GM23338 (cell line): ENCODE results near the gene IKZF3. TPM values are rescaled to one million over a fixed set of nuclear protein-coding genes. Genes with fewer than 3 reads are reported as not detected.

Experiments used
- ATAC-seq: fragments of 200-7000 bp; cut with Tn5 transposase; 3 replicates; pipeline ENCODE4 v1.9.1; 2020
- DNase-seq: peaks from one replicate; pipeline ENCODE4 v3.0.0-alpha.2; 2015; ENCODE audit warnings: low spot score
- H2AFZ ChIP-seq: fragments of 200-600 bp; sonication (generic); 2 replicates; pipeline ENCODE4 v1.8.0; 2016; ENCODE audit warnings: antibody characterized with exemption, mild to moderate bottlenecking, moderate library complexity
- H3F3A ChIP-seq: fragments of 200-600 bp; sonication (generic); replicated peaks from 2 replicates; pipeline ENCODE4 v1.8.0; 2017; ENCODE audit warnings: antibody characterized with exemption, mixed run types, low read depth
- H3K27ac ChIP-seq: fragments of 200-600 bp; sonication (generic); 2 replicates; pipeline ENCODE4 v1.6.1; 2016; ENCODE audit warnings: low read depth
- H3K27me3 ChIP-seq: fragments of 200-600 bp; sonication (generic); 2 replicates; pipeline ENCODE4 v1.8.0; 2016; ENCODE audit warnings: mild to moderate bottlenecking, mixed run types, moderate library complexity; ENCODE audit not compliant: insufficient read depth
- H3K36me3 ChIP-seq: fragments of 200-600 bp; sonication (generic); 2 replicates; pipeline ENCODE4 v1.8.0; 2016; ENCODE audit warnings: mild to moderate bottlenecking; ENCODE audit not compliant: insufficient read depth
- H3K4me1 ChIP-seq: fragments of 200-600 bp; sonication (generic); 2 replicates; pipeline ENCODE4 v1.8.0; 2016; ENCODE audit warnings: mild to moderate bottlenecking, moderate library complexity; ENCODE audit not compliant: insufficient read depth
- H3K4me2 ChIP-seq: fragments of 200-600 bp; sonication (generic); 2 replicates; pipeline ENCODE4 v1.7.1; 2017; ENCODE audit warnings: mixed run types
- H3K4me3 ChIP-seq: fragments of 200-600 bp; sonication (generic); 2 replicates; pipeline ENCODE4 v1.6.1; 2016; ENCODE audit warnings: mixed run types
- H3K79me2 ChIP-seq: fragments of 200-600 bp; sonication (generic); replicated peaks from 2 replicates; pipeline ENCODE4 v1.8.0; 2017; ENCODE audit warnings: mild to moderate bottlenecking; ENCODE audit not compliant: insufficient read depth
- H3K9me2 ChIP-seq: fragments of 200-600 bp; sonication (generic); 2 replicates; pipeline ENCODE4 v1.8.0; 2017; ENCODE audit not compliant: insufficient read depth
- H4K20me1 ChIP-seq: fragments of 200-600 bp; sonication (generic); replicated peaks from 2 replicates; pipeline ENCODE4 v1.8.0; 2017; ENCODE audit warnings: mild to moderate bottlenecking; ENCODE audit not compliant: insufficient read depth
- H3K27ac Mint-ChIP-seq: 2 replicates; pipeline ENCODE4 v1.8.0; 2020; ENCODE audit warnings: inconsistent platforms, mild to moderate bottlenecking, moderate library complexity, mixed read lengths
- H3K27me3 Mint-ChIP-seq: 3 replicates; pipeline ENCODE4 v1.8.0; 2022; ENCODE audit warnings: low read depth, mild to moderate bottlenecking, moderate library complexity, mixed read lengths, inconsistent platforms; ENCODE audit not compliant: insufficient read depth, poor library complexity
- H3K36me3 Mint-ChIP-seq: 3 replicates; pipeline ENCODE4 v1.8.0; 2021; ENCODE audit warnings: low read depth, mild to moderate bottlenecking, inconsistent platforms, moderate library complexity, mixed read lengths
- H3K4me1 Mint-ChIP-seq: 3 replicates; pipeline ENCODE4 v1.8.0; 2020; ENCODE audit warnings: mild to moderate bottlenecking, inconsistent platforms, mixed read lengths
- H3K4me3 Mint-ChIP-seq: 3 replicates; pipeline ENCODE4 v1.8.0; 2021; ENCODE audit warnings: moderate library complexity, mild to moderate bottlenecking, inconsistent platforms, mixed read lengths
- H3K9me3 Mint-ChIP-seq: 3 replicates; pipeline ENCODE4 v1.8.0; 2020; ENCODE audit warnings: moderate library complexity, mild to moderate bottlenecking, inconsistent platforms, mixed read lengths
- CREB1 ChIP-seq: fragments of 250-450 bp; sonication (Bioruptor Pico); IDR thresholded peaks from 2 replicates; pipeline ENCODE4 v1.5.0; 2020; ENCODE audit warnings: low read depth, mild to moderate bottlenecking, moderate library complexity
- ETS1 ChIP-seq: IDR thresholded peaks from 2 replicates; pipeline ENCODE4 v1.6.1; 2016; ENCODE audit warnings: antibody characterized with exemption
- EZH2 ChIP-seq: fragments of 200-600 bp; sonication (generic); IDR thresholded peaks from one replicate; pipeline ENCODE4 v1.8.0; 2017; ENCODE audit warnings: antibody characterized with exemption, mild to moderate bottlenecking, low read depth; ENCODE audit not compliant: unreplicated experiment
- JUNB ChIP-seq: IDR thresholded peaks from one replicate; pipeline ENCODE4 v1.6.1; 2016; ENCODE audit warnings: antibody characterized with exemption; ENCODE audit not compliant: unreplicated experiment
- NANOG ChIP-seq: IDR thresholded peaks from 2 replicates; pipeline ENCODE4 v1.6.1; 2016; ENCODE audit warnings: antibody characterized with exemption, borderline replicate concordance
- POLR2AphosphoS5 ChIP-seq: IDR thresholded peaks from 2 replicates; pipeline ENCODE4 v1.6.1; 2016; ENCODE audit warnings: antibody characterized with exemption, low read depth
- REST ChIP-seq: IDR thresholded peaks from one replicate; pipeline ENCODE4 v1.6.1; 2018; ENCODE audit warnings: antibody characterized with exemption; ENCODE audit not compliant: unreplicated experiment
- STAT1 ChIP-seq: IDR thresholded peaks from one replicate; pipeline ENCODE4 v1.6.1; 2016; ENCODE audit warnings: antibody characterized with exemption; ENCODE audit not compliant: unreplicated experiment
- ZNF114 ChIP-seq: fragments of 250-450 bp; sonication (Bioruptor Pico); IDR thresholded peaks from 2 replicates; pipeline ENCODE4 v1.5.0; 2020; ENCODE audit warnings: mild to moderate bottlenecking, moderate library complexity
- ZNF331 ChIP-seq: fragments of 250-450 bp; sonication (Bioruptor Pico); IDR thresholded peaks from 2 replicates; pipeline ENCODE4 v1.5.0; 2020; ENCODE audit warnings: low read depth, mild to moderate bottlenecking, moderate library complexity
- ZNF462 ChIP-seq: fragments of 250-450 bp; sonication (Bioruptor Pico); IDR thresholded peaks from 2 replicates; pipeline ENCODE4 v1.5.0; 2020; ENCODE audit warnings: mild to moderate bottlenecking, moderate library complexity
- polyA plus RNA-seq: library from polyadenylated mRNA; unstranded; fragments of >200 nt; fragmentation: Nextera tagmentation; extraction: Ambion mirVana; gene quantifications from 2 replicates; pipeline ENCODE4 v1.2.1, GENCODE V29; 2016
- total RNA-seq: library from RNA; depleted of rRNA; stranded (reverse); fragments of >200 nt; shearing (Covaris generic); gene quantifications from 2 replicates; pipeline ENCODE4 v1.2.3, GENCODE V29; 2014

The IKZF3 gene
- total and polyA plus RNA-seq, 2 experiments from 2014 or later, result 0.11 to 0.76 TPM

GRCh38 chr17:39898088-39898487 is 34.0 kb upstream of the IKZF3 start:
- H3K9me2 ChIP-seq, result no peaks in the 10 kb centered on the region
- H3K36me3 ChIP-seq, result no peaks in the 10 kb centered on the region
- no peaks in the 10 kb centered on the region for H3K27me3 Mint-ChIP-seq
- H3K4me3 Mint-ChIP-seq, result no peak overlapping the region
- no peak overlapping the region for H3K4me2 ChIP-seq
- no peaks in the 10 kb centered on the region for H3K4me1 Mint-ChIP-seq
- no peaks in the 10 kb centered on the region for H3K9me3 Mint-ChIP-seq
- no peak for ATAC-seq
- no peak for DNase-seq
- no peaks in the 10 kb centered on the region for H3K79me2 ChIP-seq
- H3K27ac ChIP-seq, result no peak overlapping the region
- no peak overlapping the region for H3K27ac Mint-ChIP-seq
- no peaks in the 10 kb centered on the region for H3F3A ChIP-seq
- no peaks in the 10 kb centered on the region for H4K20me1 ChIP-seq
- no peak for TF ChIP-seq ETS1
- TF ChIP-seq JUNB, result no peak
- TF ChIP-seq NANOG, result no peak
- no peak for TF ChIP-seq EZH2
- TF ChIP-seq ZNF331 (CRISPR knock-in tag), result no peak
- TF ChIP-seq ZNF114, result no peak
- no peak overlapping the region for H3K4me3 ChIP-seq
- H3K36me3 Mint-ChIP-seq, result no peaks in the 10 kb centered on the region
- no peak overlapping the region for H2AFZ ChIP-seq
- H3K4me1 ChIP-seq, result no peaks in the 10 kb centered on the region
- no peaks in the 10 kb centered on the region for H3K27me3 ChIP-seq

- Mint-ChIP-seq H3K4me1 (no peaks in the 10 kb centered on the region), H3K9me3 (no peaks in the 10 kb centered on the region), H3K27me3 (no peaks in the 10 kb centered on the region), H3K27ac (no peak overlapping the region), H3K4me3 (no peak overlapping the region), H3K36me3 (no peaks in the 10 kb centered on the region)
- H4K20me1 ChIP-seq, result no peaks in the 10 kb centered on the region
- DNase-seq (no peak), ATAC-seq (no peak)
- H3K9me2 ChIP-seq, result no peaks in the 10 kb centered on the region
- no peak overlapping the region for H3K4me3 ChIP-seq
- no peaks in the 10 kb centered on the region for H3K4me1 ChIP-seq
- no peaks in the 10 kb centered on the region for H3F3A ChIP-seq
- H3K27ac ChIP-seq, result no peak overlapping the region
- H3K4me2 ChIP-seq, result no peak overlapping the region
- no peaks in the 10 kb centered on the region for H3K36me3 ChIP-seq
- no peaks in the 10 kb centered on the region for H3K79me2 ChIP-seq
- no peaks in the 10 kb centered on the region for H3K27me3 ChIP-seq
- H2AFZ ChIP-seq, result no peak overlapping the region
- TF ChIP-seq ZNF462 (no peak), EZH2 (no peak), REST (no peak), NANOG (no peak), CREB1 (CRISPR knock-in tag) (no peak), POLR2AphosphoS5 (no peak), ZNF114 (no peak), ZNF331 (CRISPR knock-in tag) (no peak), STAT1 (no peak)
These were observed 30.7 kb upstream of the IKZF3 start for GRCh38 chr17:39894681-39895376.
